HFFc6 (cell line): Measurements from ENCODE around the gene TAX1BP3. TPM values are rescaled to one million over a fixed set of nuclear protein-coding genes. Genes with fewer than 3 reads are reported as not detected.

ENCODE experiments used
- DNase-seq: peaks from one replicate; pipeline ENCODE4 v3.0.0-alpha.2; 2018
- H3K27ac Mint-ChIP-seq: 2 replicates; pipeline ENCODE4 v1.8.0; 2020; ENCODE audit warnings: mild to moderate bottlenecking, mixed read lengths
- H3K27me3 Mint-ChIP-seq: 2 replicates; pipeline ENCODE4 v1.8.0; 2021; ENCODE audit warnings: mild to moderate bottlenecking, moderate library complexity, mixed read lengths; ENCODE audit not compliant: insufficient read depth
- H3K36me3 Mint-ChIP-seq: 2 replicates; pipeline ENCODE4 v1.8.0; 2021; ENCODE audit warnings: low read depth, mixed read lengths
- H3K4me1 Mint-ChIP-seq: 2 replicates; pipeline ENCODE4 v1.8.0; 2020; ENCODE audit warnings: low read depth, mixed read lengths
- H3K4me3 Mint-ChIP-seq: 2 replicates; pipeline ENCODE4 v1.8.0; 2020; ENCODE audit warnings: mild to moderate bottlenecking, moderate library complexity, mixed read lengths
- H3K9me3 Mint-ChIP-seq: 2 replicates; pipeline ENCODE4 v1.8.0; 2020; ENCODE audit warnings: mild to moderate bottlenecking, mixed read lengths
- CTCF ChIP-seq: fragments of 200-600 bp; sonication (generic); IDR thresholded peaks from 2 replicates; pipeline ENCODE4 v1.5.0; 2021; ENCODE audit warnings: antibody characterized with exemption, mild to moderate bottlenecking
- total RNA-seq, 6 experiments: library from RNA; stranded (reverse); fragmentation: NEBNext Ultra II Directional; extraction: Animal tissue kit (Norgen Biotek cat#: 25700); gene quantifications; 2 replicates in 1 of 6; 3 replicates in 5 of 6; pipeline ENCODE4 v1.2.3, GENCODE V29; 2021

Gene TAX1BP3
- total RNA-seq, 6 experiments from 2014 or later, result 289 to 336 (median 313) TPM

GRCh38 chr17:3636908-3637373, 31.4 kb downstream of the TAX1BP3 start:
- DNase-seq, result no peak
- Mint-ChIP-seq H3K36me3 (peaks cover 6% of the 10 kb centered on the region; the same call in 1 of the 2 replicates), H3K9me3 (no peaks in the 10 kb centered on the region), H3K27me3 (no peaks in the 10 kb centered on the region; the same call in 1 of the 2 replicates), H3K4me1 (peaks cover 29% of the 10 kb centered on the region), H3K4me3 (peak overlapping the region; percentile 97), H3K27ac (peak overlapping the region; percentile 60)
- no peak for TF ChIP-seq CTCF

GRCh38 chr17:3636154-3636907, 32.0 kb downstream of the TAX1BP3 start, which contains the start of the genes CTNS and SHPK:
TSS of gene CTNS (plus strand) at chr17:3636760. CDS start at chr17:3640207, 3,447 bp downstream.
TSS of gene SHPK (minus strand) at chr17:3636250. CDS start at chr17:3636219, 31 bp downstream.
- Mint-ChIP-seq H3K36me3 (peaks cover 6% of the 10 kb centered on the region; the same call in 1 of the 2 replicates), H3K9me3 (no peaks in the 10 kb centered on the region), H3K27me3 (no peaks in the 10 kb centered on the region; the same call in 1 of the 2 replicates), H3K4me1 (peaks cover 29% of the 10 kb centered on the region), H3K27ac (peak within 1 kb of the TSS; percentile 99), H3K4me3 (peak within 1 kb of the TSS; percentile 97)
- no peak for TF ChIP-seq CTCF
- DNase-seq, result peak; percentile 95

GRCh38 chr17:3635474-3636153, 32.8 kb downstream of the TAX1BP3 start:
- Mint-ChIP-seq H3K27ac (no peak overlapping the region; the same call in 1 of the 2 replicates), H3K36me3 (peaks cover 6% of the 10 kb centered on the region; the same call in 1 of the 2 replicates), H3K4me1 (peaks cover 29% of the 10 kb centered on the region), H3K4me3 (peak overlapping the region; percentile 97), H3K27me3 (no peaks in the 10 kb centered on the region; the same call in 1 of the 2 replicates), H3K9me3 (no peaks in the 10 kb centered on the region)
- no peak for TF ChIP-seq CTCF
- DNase-seq, result no peak

- Mint-ChIP-seq H3K27me3 (no peaks in the 10 kb centered on the region; the same call in 1 of the 2 replicates), H3K27ac (no peak overlapping the region), H3K36me3 (peaks cover 19% of the 10 kb centered on the region), H3K4me1 (peaks cover 15% of the 10 kb centered on the region), H3K9me3 (no peaks in the 10 kb centered on the region), H3K4me3 (no peak overlapping the region)
- no peak for TF ChIP-seq CTCF
- DNase-seq, result no peak
Observed at GRCh38 chr17:3632287-3632686, 36.1 kb downstream of the TAX1BP3 start.

GRCh38 chr17:3630781-3631180, 37.6 kb downstream of the TAX1BP3 start:
- no peaks in the 10 kb centered on the region; the same call in 1 of the 2 replicates for H3K27me3 Mint-ChIP-seq
- no peak for TF ChIP-seq CTCF
- peaks cover 18% of the 10 kb centered on the region for H3K4me1 Mint-ChIP-seq
- H3K36me3 Mint-ChIP-seq, result peaks cover 30% of the 10 kb centered on the region
- H3K4me3 Mint-ChIP-seq, result no peak overlapping the region
- H3K27ac Mint-ChIP-seq, result no peak overlapping the region; the same call in 1 of the 2 replicates
- H3K9me3 Mint-ChIP-seq, result no peaks in the 10 kb centered on the region
- DNase-seq, result no peak
